Thymus (tissue), 11 donors: ENCODE measurements around the gene VPS35L. TPM values are rescaled to one million over a fixed set of nuclear protein-coding genes. Genes with fewer than 3 reads are reported as not detected.
A peak's percentile ranks its signal among the peaks of the same experiment; 100 is the strongest.
"Not testable (repeated sequence)": the region's sequence is repeated elsewhere in the genome, so short reads cannot be mapped to it uniquely, and the experiment has no call there.

ENCODE experiments used
- DNase-seq, 9 donors: peaks; one replicate each; pipeline ENCODE4 v3.0.0-alpha.2; 2013; ENCODE audit warnings: low spot score in 9 of 9, low read depth in 6 of 9, missing footprints in 1 of 9
- H3K27ac ChIP-seq, 2 donors: one replicate each; pipeline ENCODE4 v1.5.1; 2013; ENCODE audit warnings: control low read depth in 1 of 2, low read depth in 1 of 2, low read length in 1 of 2, mild to moderate bottlenecking in 1 of 2, moderate library complexity in 1 of 2
- H3K27me3 ChIP-seq, 2 donors: one replicate each; pipeline ENCODE4 v1.5.1; 2013; ENCODE audit warnings: low read length in 1 of 2; ENCODE audit not compliant: control insufficient read depth in 2 of 2, insufficient read depth in 1 of 2
- H3K36me3 ChIP-seq, 2 donors: one replicate each; pipeline ENCODE4 v1.5.1; 2013; ENCODE audit warnings: low read length in 1 of 2, mild to moderate bottlenecking in 1 of 2, moderate library complexity in 1 of 2; ENCODE audit not compliant: control insufficient read depth in 2 of 2, insufficient read depth in 2 of 2
- H3K4me1 ChIP-seq, 2 donors: one replicate each; pipeline ENCODE4 v1.5.1; 2013; ENCODE audit warnings: low read length in 2 of 2; ENCODE audit not compliant: control insufficient read depth in 2 of 2, insufficient read depth in 2 of 2
- H3K4me3 ChIP-seq, 2 donors: one replicate each; pipeline ENCODE4 v1.5.1; 2013; ENCODE audit warnings: low read length in 2 of 2, control low read depth in 1 of 2, mild to moderate bottlenecking in 1 of 2
- H3K9me3 ChIP-seq, 2 donors: one replicate each; pipeline ENCODE4 v1.5.1; 2013; ENCODE audit warnings: low read length in 1 of 2, mild to moderate bottlenecking in 1 of 2; ENCODE audit not compliant: control insufficient read depth in 2 of 2, insufficient read depth in 1 of 2
- WGBS: extraction: QIAGEN DNeasy Blood & Tissue Kit; methylation state at CpG from one replicate; pipeline ENCODE4 v1.1.7; 2013; 5-methylcytosine and 5-hydroxymethylcytosine counted together
- polyA plus RNA-seq: library from polyadenylated mRNA; stranded (reverse); fragments of 200-250 nt; gene quantifications from one replicate; pipeline ENCODE4 v1.2.3, GENCODE V29; 2013
- total RNA-seq: library from RNA; stranded (reverse); fragments of 120-200 nt; gene quantifications from one replicate; pipeline ENCODE4 v1.2.4, GENCODE V29; 2013
- donor health status: healthy.

Gene VPS35L
- total and polyA plus RNA-seq, 2 donors = 19.5 to 23.7 TPM

- WGBS = 5% methylated on average over 19 of the region's 19 CpGs
- Histone ChIP-seq H3K27ac (peak overlapping the region; percentile 71 to 76), H3K36me3 (peaks cover 1 to 11% of the 10 kb centered on the region in 2 donors), H3K4me1 (peaks cover 13 to 16% of the 10 kb centered on the region in 2 donors), H3K27me3 (no peaks in the 10 kb centered on the region), H3K4me3 (peak overlapping the region; percentile 87 to 97), H3K9me3 (no peaks in the 10 kb centered on the region)
- peak in 5 of 9 donors; percentile 2 to 47 (median 19) for DNase-seq
These were observed 30.7 kb upstream of the VPS35L start for GRCh38 chr16:19524616-19525384.

- H3K4me1 ChIP-seq = peaks cover 13 to 15% of the 10 kb centered on the region in 2 donors
- H3K36me3 ChIP-seq = peaks cover 3 to 11% of the 10 kb centered on the region in 2 donors
- no peak for DNase-seq
- no peaks in the 10 kb centered on the region for H3K27me3 ChIP-seq
- WGBS = 97% methylated on average over 2 of the region's 2 CpGs
- no peaks in the 10 kb centered on the region for H3K9me3 ChIP-seq
- peak overlapping the region; percentile 87 to 97 for H3K4me3 ChIP-seq
- no peak overlapping the region for H3K27ac ChIP-seq
These were observed 30.1 kb upstream of the VPS35L start for GRCh38 chr16:19525385-19525723.

GRCh38 chr16:19527161-19527560 lies 28.3 kb upstream of the VPS35L start:
- H3K4me3 ChIP-seq = no peak overlapping the region
- H3K27ac ChIP-seq = no peak overlapping the region
- H3K9me3 ChIP-seq = no peaks in the 10 kb centered on the region
- H3K4me1 ChIP-seq = peaks cover 8% of the 10 kb centered on the region in 2 donors
- peaks cover 3 to 12% of the 10 kb centered on the region in 2 donors for H3K36me3 ChIP-seq
- WGBS = 99% methylated on average over 1 of the region's 1 CpG
- H3K27me3 ChIP-seq = no peaks in the 10 kb centered on the region
- DNase-seq = no peak

- Histone ChIP-seq H3K27ac (no peak overlapping the region), H3K4me3 (no peak overlapping the region), H3K9me3 (no peaks in the 10 kb centered on the region), H3K27me3 (no peaks in the 10 kb centered on the region), H3K36me3 (peaks cover 8 to 18% of the 10 kb centered on the region in 2 donors), H3K4me1 (peaks cover 5% of the 10 kb centered on the region in 2 donors)
- over 99% methylated on average over 3 of the region's 3 CpGs for WGBS
- no peak for DNase-seq
These were observed 26.8 kb upstream of the VPS35L start for GRCh38 chr16:19528666-19529065.

- H3K36me3 ChIP-seq = peaks cover 21 to 40% of the 10 kb centered on the region in 2 donors
- H3K27me3 ChIP-seq = no peaks in the 10 kb centered on the region
- DNase-seq = no peak
- no peak overlapping the region for H3K4me3 ChIP-seq
- WGBS = 45% methylated on average over 1 of the region's 1 CpG
- no peaks in the 10 kb centered on the region for H3K9me3 ChIP-seq
- no peaks in the 10 kb centered on the region for H3K4me1 ChIP-seq
- no peak overlapping the region for H3K27ac ChIP-seq
These were observed 22.9 kb upstream of the VPS35L start for GRCh38 chr16:19532601-19533000.

GRCh38 chr16:19540241-19540970 lies 15.1 kb upstream of the VPS35L start:
- H3K27me3 ChIP-seq = no peaks in the 10 kb centered on the region
- no peak for DNase-seq
- H3K9me3 ChIP-seq = no peaks in the 10 kb centered on the region
- WGBS = 99% methylated on average over 6 of the region's 6 CpGs
- no peaks in the 10 kb centered on the region for H3K4me1 ChIP-seq
- peaks cover 19 to 37% of the 10 kb centered on the region in 2 donors for H3K36me3 ChIP-seq
- H3K4me3 ChIP-seq = no peak overlapping the region
- H3K27ac ChIP-seq = no peak overlapping the region

- H3K4me3 ChIP-seq = no peak overlapping the region
- no peaks in the 10 kb centered on the region for H3K27me3 ChIP-seq
- H3K9me3 ChIP-seq = no peaks in the 10 kb centered on the region
- 98% methylated on average over 3 of the region's 3 CpGs for WGBS
- H3K27ac ChIP-seq = no peak overlapping the region
- peaks cover 6 to 26% of the 10 kb centered on the region in 2 donors for H3K36me3 ChIP-seq
- DNase-seq = peak in 1 of 9 donors; percentile 23
- H3K4me1 ChIP-seq = no peaks in the 10 kb centered on the region
These were observed 13.2 kb upstream of the VPS35L start for GRCh38 chr16:19542138-19542821.

GRCh38 chr16:19543278-19543996 lies 12.1 kb upstream of the VPS35L start:
- not testable (repeated sequence) for H3K4me1 ChIP-seq, H3K27me3 ChIP-seq, H3K9me3 ChIP-seq, H3K27ac ChIP-seq, DNase-seq, H3K4me3 ChIP-seq
- peaks cover 6 to 24% of the 10 kb centered on the region in 2 donors for H3K36me3 ChIP-seq
- WGBS = 85% methylated on average over 10 of the region's 10 CpGs
